ENCODE results near the gene GTF2IRD1. TPM values are rescaled to one million over a fixed set of nuclear protein-coding genes. Genes with fewer than 3 reads are reported as not detected.

GTF2IRD1 gene
- total and polyA plus RNA-seq, 2 donors (not counting 1 experiment from before 2014, with no cell fraction given) = 7.8 to 14.7 TPM

GRCh38 chr7:74457007-74457406 is 3.3 kb downstream of the GTF2IRD1 start:
- Histone ChIP-seq H3K27me3 (ENCODE audit: control insufficient read depth, insufficient read depth, low read length) (no peaks in the 10 kb centered on the region), H3K4me3 (replicated peaks in 1 of 4; ENCODE audit: control extremely low read depth in 1 of 4, insufficient read depth in 1 of 4, low read depth in 3 of 4, low read length in 4 of 4) (no peak overlapping the region), H3K4me2 (ENCODE audit: extremely low read depth, insufficient read depth, low read length) (no peak overlapping the region), H3K27ac (ENCODE audit: insufficient read depth, low read length) (no peak overlapping the region), H3K9ac (ENCODE audit: insufficient read depth, low read length) (no peak overlapping the region), H3K79me2 (ENCODE audit: control insufficient read depth, insufficient read depth, low read length) (no peaks in the 10 kb centered on the region), H3K36me3 (ENCODE audit: control insufficient read depth, insufficient read depth, low read length) (no peaks in the 10 kb centered on the region), H3K4me1 (ENCODE audit: control insufficient read depth, extremely low read depth, insufficient read depth, low read length) (peaks cover 2% of the 10 kb centered on the region), H3K9me3 (ENCODE audit: control insufficient read depth, insufficient read depth, low read depth, low read length) (no peaks in the 10 kb centered on the region), H4K20me1 (ENCODE audit: control insufficient read depth, extremely low read depth, insufficient read depth, low read length) (no peaks in the 10 kb centered on the region), H2AFZ (ENCODE audit: low read length) (no peak overlapping the region)
- no peak for DNase-seq (ENCODE audit: low read depth in 2 of 2)
- TF ChIP-seq CTCF (conservative IDR thresholded peaks at IDR 0.05 in 1 of 2, IDR thresholded peaks at IDR 0.05 in 1 of 2; ENCODE audit: low read depth in 1 of 2, low read length in 2 of 2) (no peak), EZH2 (IDR thresholded peaks at IDR 0.05; ENCODE audit: low read length, missing control alignments) (no peak)

DNA sequence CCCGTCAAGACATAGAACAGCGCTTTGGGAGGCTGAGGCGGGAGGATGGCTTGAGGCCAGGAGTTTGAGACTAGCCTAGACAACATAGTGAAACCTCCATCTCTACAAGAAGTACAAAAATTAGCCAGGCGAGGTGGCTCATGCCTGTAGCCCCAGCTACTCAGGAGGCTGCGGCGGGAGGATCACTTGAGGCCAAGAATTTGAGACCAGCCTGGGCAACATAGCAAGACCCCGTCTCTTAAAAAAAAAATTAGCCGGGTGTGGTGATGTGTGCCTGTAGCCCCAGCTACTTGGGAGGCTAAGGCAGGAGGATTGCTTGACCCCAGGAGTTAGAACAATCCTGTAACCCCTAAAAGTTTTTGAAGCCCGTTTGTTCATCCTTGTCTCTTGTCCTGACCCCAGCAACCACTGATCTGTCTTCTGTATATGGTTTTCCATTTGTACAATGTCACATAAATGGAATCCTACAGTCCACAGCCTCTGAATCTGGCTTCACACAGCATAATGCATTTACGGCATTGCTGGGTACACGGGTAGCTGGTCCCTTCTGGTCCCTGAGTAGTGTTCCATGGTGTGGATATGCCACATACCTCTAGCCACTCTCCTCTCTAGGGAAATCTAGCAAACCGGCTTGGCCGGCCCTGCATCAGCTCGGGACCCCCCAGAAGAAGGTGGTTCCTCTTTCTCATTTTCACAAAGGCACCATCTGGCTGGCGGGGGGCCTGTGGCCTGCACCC is 8.4 kb downstream of the GTF2IRD1 start:
- H3K27ac ChIP-seq (ENCODE audit: insufficient read depth, low read length) = no peak overlapping the region
- no peak overlapping the region for H3K4me3 ChIP-seq (replicated peaks in 1 of 4; ENCODE audit: control extremely low read depth in 1 of 4, insufficient read depth in 1 of 4, low read depth in 3 of 4, low read length in 4 of 4)
- H4K20me1 ChIP-seq (ENCODE audit: control insufficient read depth, extremely low read depth, insufficient read depth, low read length) = no peaks in the 10 kb centered on the region
- DNase-seq (ENCODE audit: low read depth in 2 of 2) = no peak
- no peaks in the 10 kb centered on the region for H3K36me3 ChIP-seq (ENCODE audit: control insufficient read depth, insufficient read depth, low read length)
- no peaks in the 10 kb centered on the region for H3K79me2 ChIP-seq (ENCODE audit: control insufficient read depth, insufficient read depth, low read length)
- H3K4me1 ChIP-seq (ENCODE audit: control insufficient read depth, extremely low read depth, insufficient read depth, low read length) = no peaks in the 10 kb centered on the region
- H3K9me3 ChIP-seq (ENCODE audit: control insufficient read depth, insufficient read depth, low read depth, low read length) = no peaks in the 10 kb centered on the region
- H3K4me2 ChIP-seq (ENCODE audit: extremely low read depth, insufficient read depth, low read length) = no peak overlapping the region
- H2AFZ ChIP-seq (ENCODE audit: low read length) = no peak overlapping the region
- no peak overlapping the region for H3K9ac ChIP-seq (ENCODE audit: insufficient read depth, low read length)
- no peaks in the 10 kb centered on the region for H3K27me3 ChIP-seq (ENCODE audit: control insufficient read depth, insufficient read depth, low read length)
- TF ChIP-seq EZH2 (IDR thresholded peaks at IDR 0.05; ENCODE audit: low read length, missing control alignments) (no peak), CTCF (conservative IDR thresholded peaks at IDR 0.05 in 1 of 2, IDR thresholded peaks at IDR 0.05 in 1 of 2; ENCODE audit: low read depth in 1 of 2, low read length in 2 of 2) (no peak)

GRCh38 chr7:74462707-74463100 is 9.0 kb downstream of the GTF2IRD1 start:
- DNase-seq (ENCODE audit: low read depth in 2 of 2) = no peak
- no peak overlapping the region for H3K9ac ChIP-seq (ENCODE audit: insufficient read depth, low read length)
- no peak for TF ChIP-seq CTCF (conservative IDR thresholded peaks at IDR 0.05 in 1 of 2, IDR thresholded peaks at IDR 0.05 in 1 of 2; ENCODE audit: low read depth in 1 of 2, low read length in 2 of 2)
- no peak for TF ChIP-seq EZH2 (IDR thresholded peaks at IDR 0.05; ENCODE audit: low read length, missing control alignments)

More at GRCh38 chr7:74462707-74463100, 9.0 kb downstream of the GTF2IRD1 start:
- H2AFZ ChIP-seq (ENCODE audit: low read length) = no peak overlapping the region
- H3K79me2 ChIP-seq (ENCODE audit: control insufficient read depth, insufficient read depth, low read length) = no peaks in the 10 kb centered on the region
- H3K4me3 ChIP-seq (replicated peaks in 1 of 4; ENCODE audit: control extremely low read depth in 1 of 4, insufficient read depth in 1 of 4, low read depth in 3 of 4, low read length in 4 of 4) = no peak overlapping the region
- no peaks in the 10 kb centered on the region for H3K27me3 ChIP-seq (ENCODE audit: control insufficient read depth, insufficient read depth, low read length)
- H4K20me1 ChIP-seq (ENCODE audit: control insufficient read depth, extremely low read depth, insufficient read depth, low read length) = no peaks in the 10 kb centered on the region
- no peak overlapping the region for H3K4me2 ChIP-seq (ENCODE audit: extremely low read depth, insufficient read depth, low read length)
- no peak overlapping the region for H3K27ac ChIP-seq (ENCODE audit: insufficient read depth, low read length)
- no peaks in the 10 kb centered on the region for H3K9me3 ChIP-seq (ENCODE audit: control insufficient read depth, insufficient read depth, low read depth, low read length)
- H3K36me3 ChIP-seq (ENCODE audit: control insufficient read depth, insufficient read depth, low read length) = no peaks in the 10 kb centered on the region
- no peaks in the 10 kb centered on the region for H3K4me1 ChIP-seq (ENCODE audit: control insufficient read depth, extremely low read depth, insufficient read depth, low read length)
